HG02642 (cell line): ENCODE results near the gene LHPP.
A peak's percentile ranks its signal among the peaks of the same experiment; 100 is the strongest.

Experiments
- ATAC-seq: cut with Tn5 transposase; IDR thresholded peaks from one replicate; pipeline ENCODE4 v1.9.1; 2021; ENCODE audit warnings: mild to moderate bottlenecking; ENCODE audit not compliant: unreplicated experiment, poor library complexity

LHPP gene

DNA sequence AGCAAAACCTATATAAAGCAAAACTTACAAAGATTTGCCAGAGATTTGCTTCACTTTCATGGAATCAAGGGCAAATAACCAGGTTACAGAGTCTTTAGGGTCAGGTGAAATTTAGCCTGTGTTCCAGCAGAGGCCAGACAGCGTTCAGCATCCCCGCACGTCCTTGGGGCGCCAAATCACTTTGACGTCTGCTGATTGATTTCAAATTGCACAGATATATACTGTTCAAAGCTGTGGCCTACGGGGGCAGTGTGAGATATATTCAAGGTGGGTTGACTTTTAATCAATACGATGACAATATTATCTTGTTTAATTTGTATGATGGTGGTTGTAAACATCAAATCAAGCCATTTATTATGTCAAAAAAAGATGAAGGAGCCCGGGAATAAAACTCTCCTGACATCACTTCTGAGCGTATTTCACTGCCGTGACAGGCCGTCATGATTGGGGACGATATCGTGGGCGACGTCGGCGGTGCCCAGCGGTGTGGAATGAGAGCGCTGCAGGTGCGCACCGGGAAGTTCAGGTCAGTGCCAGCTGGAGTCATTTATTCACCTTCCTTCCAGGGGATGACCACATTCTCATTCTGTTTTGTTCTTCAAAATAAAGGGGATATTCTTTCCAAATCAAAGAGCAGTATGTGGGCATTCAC lies 55.2 kb downstream of the LHPP start:
- no peak for ATAC-seq

DNA sequence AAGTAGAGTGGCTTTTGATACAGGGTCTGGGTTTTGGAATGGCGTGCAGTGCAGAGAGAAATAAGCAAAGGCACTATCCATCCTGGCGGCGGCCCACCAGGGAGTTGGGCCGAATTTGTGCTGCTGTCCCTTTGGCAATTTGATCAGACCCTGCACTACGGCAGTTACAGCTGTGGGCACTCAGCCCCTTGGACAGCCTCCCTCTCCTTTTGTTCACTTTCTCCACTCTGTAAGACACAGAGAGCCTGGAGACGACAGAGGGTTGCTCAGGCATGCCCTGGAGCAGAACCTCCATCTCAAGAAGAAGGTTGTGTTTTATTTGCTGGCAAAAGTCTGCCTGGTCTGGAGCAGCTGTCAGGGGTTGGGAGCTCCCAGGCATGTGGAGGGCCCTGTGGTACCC lies 55.8 kb downstream of the LHPP start:
- no peak for ATAC-seq

DNA sequence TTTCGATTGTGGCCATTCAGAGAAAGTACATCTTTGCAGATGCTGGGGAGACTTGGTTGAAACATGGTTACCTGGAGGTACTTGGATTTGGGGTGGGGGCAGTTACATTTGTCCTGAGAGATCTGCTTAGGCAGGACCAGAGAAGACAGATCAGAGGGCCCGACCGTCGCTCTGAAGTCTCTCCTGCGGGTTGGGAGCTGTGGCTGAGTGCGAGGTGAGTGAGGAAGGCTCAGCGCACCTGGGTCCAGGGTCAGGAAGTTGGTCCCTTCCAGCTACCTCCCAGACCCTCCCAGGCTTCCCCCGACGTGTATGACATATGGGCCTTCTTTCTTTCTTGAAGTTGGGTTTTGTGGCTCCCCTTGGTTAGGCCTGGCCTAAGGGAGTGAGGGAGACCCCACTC lies 56.3 kb downstream of the LHPP start:
- ATAC-seq: no peak

DNA sequence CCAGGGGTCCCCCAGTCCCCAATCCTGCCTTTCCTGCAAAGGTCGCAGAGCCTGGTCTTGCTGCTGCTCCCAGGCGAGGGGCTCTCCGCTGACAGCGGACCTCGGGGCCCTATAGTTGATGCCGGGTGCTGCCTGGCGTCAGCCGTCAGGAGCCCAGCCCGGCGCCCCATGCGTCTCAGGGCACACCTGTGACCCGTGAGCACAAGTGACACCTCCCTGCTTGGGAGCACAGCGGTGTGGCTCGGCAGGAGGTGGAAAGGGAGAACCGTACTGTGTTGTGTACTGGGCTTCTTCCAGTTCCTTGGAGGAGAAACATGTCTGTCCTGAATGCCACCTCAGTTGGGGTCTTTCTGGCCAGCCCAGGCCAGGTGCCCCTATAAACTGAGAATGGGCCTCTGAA lies 56.7 kb downstream of the LHPP start:
- no peak for ATAC-seq

DNA sequence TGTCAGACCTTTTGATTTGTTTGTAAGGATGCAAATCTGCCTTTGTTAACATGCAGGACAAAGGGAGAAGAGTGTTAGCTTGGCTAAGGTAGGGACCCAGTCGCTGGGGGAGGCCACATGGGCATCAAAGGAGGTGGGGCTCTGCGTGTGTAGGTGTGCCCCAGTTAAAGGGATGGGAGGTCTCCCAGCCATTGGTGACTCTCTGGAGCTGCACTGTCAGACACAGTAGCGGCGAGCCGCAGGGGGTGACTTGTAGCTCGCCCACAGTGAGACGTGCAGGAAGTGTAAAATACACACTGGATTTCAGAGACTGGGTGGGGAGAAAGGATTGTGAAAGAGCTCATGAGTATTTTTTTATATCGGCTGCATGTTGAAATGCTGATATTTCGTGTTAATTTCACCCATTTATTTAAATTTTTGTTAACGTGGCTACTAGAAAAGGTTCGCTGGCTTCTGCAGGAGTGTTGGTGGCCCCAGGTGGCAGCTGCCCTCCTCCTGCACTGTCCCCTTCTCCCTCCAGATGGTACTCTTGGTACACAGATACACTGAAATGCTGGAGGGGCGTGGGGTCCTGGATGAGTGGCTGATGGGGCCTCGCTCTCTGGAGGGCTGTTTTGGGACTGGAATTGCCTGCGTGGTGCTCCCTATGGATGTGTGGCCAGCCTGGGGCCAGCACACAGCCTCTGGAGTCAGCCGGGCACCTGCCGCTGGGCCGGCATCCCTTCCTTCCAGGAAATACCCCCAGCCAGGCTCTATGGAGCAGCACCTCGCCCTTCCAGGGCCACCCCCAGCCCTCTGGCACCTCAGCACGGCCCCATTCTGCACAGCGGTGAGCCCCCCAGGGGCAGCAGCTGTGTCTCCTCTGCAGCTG lies 59.2 kb downstream of the LHPP start:
- no peak for ATAC-seq

DNA sequence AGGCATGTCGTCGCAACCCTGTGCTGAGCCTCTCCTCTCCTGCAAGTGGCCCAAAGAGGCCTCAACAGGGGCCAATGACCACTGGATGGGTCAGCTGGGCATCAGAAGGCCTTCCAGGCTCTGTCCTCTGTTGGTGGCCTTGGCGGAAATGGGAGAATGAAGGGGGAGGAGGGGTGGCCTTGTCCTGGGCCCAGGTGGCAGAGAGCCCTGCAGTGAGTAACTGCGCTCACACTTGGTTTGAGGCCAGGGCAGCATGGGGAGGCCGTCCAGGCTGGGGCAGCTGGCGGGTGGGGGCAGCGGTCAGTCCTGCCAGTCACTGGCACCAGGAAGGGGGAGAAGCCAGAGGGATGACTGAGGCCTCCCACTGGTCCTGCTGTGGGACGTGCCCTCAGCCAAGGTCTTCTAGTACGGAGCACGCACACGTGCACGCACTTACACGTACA lies 59.8 kb downstream of the LHPP start:
- no peak for ATAC-seq

DNA sequence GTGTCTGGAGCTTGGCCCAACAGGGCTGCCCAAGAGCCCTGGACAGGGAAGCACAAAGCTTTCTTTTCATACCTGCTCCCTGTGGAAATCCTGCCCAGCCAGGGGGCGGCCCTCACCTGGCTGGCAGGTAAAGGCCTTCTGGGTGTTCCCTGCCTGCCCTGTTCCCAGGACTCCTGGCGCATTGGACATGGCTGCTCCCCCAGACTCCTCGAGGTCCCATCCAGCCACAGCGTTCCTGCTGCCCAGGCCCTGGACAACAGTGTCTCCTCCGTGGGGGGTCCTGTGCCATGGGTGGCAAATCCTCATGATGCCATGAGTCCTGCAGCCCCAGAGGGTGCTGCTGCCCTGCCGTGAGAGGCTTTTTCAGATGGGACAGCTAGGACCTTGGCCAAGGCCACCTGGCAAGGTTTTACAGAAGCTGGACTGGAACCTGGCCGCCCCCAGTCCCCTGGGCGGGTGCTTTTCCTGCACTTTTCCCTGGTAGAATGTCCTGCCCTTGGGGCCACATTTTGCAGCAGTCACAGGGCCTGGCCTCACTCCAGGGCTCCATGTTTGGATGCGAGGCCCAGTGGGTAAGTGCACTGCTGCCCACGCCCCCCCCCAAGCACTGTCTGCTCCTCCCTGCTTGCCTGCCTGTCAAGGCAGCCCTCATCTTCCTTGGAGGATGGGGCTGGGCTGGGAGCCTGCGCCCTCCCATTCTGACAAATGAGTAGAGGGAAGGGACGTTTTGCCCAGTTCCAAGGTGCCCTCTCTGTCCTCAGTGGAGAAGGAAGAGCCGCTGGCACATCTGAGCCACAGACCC lies 60.7 kb downstream of the LHPP start:
- ATAC-seq: no peak

DNA sequence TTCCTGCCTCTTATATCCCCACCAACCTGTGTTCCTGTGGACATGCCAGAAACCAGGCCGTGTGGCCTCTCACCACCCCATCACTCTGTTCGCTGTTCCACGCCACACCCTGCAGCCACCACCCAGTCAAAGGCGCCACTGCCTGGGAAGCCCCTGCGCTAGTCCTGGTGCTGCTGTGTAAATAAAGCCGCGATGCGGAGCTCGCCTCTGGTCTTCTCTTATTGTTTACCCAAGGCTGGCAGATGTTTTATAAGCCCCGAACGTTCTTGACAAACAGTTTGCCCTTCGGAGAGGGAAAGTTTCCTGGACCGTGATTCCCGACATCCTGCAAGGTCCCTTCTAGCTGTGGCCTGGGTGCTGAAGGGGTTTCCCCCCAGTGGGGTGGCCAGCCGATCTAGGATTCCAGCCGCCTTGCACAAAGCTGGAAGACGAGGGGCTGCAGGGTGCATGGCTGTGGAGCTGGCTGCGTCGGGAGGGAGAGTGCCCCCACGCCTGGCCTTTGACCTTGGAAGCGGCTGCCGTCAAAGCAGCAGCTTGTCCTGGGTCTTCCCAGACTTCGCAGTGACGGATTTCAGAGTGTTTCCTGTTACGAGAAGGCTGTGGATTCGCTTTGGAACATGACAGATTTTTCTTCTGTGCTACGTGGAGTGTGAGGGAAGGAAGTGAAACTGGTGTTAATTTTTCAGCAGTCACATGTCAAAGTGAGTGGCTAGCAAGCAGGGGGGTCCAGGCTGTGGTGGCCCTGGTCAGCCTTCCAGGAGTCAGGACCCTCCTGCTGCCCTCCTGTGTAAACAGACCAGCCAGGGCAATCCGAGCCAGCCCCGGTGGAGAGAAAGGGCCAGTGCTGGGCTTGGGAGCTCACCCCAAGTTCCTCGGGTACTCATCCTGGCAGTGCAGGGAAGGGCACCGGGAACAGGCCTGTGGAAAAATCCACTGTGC lies 61.6 kb downstream of the LHPP start:
- no peak for ATAC-seq

DNA sequence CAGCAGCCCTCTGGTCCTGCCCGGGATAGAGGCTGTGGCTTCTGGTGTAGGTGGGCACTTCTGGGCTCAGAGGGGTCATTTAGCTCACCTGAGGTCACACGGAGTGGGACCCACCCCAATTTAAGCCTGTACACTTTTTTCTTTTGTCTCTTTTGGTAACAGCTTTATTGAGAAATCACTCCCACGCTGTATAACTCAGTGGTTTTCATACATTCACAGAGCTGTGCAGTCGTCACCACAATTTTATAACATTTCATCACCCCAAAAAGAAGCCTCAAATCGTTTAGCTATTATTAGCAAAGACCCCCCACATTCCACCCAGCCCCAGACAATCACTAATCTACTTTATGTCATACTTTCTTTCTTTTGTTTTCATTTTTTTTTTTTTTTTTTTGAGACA lies 62.3 kb downstream of the LHPP start:
- ATAC-seq: no peak

DNA sequence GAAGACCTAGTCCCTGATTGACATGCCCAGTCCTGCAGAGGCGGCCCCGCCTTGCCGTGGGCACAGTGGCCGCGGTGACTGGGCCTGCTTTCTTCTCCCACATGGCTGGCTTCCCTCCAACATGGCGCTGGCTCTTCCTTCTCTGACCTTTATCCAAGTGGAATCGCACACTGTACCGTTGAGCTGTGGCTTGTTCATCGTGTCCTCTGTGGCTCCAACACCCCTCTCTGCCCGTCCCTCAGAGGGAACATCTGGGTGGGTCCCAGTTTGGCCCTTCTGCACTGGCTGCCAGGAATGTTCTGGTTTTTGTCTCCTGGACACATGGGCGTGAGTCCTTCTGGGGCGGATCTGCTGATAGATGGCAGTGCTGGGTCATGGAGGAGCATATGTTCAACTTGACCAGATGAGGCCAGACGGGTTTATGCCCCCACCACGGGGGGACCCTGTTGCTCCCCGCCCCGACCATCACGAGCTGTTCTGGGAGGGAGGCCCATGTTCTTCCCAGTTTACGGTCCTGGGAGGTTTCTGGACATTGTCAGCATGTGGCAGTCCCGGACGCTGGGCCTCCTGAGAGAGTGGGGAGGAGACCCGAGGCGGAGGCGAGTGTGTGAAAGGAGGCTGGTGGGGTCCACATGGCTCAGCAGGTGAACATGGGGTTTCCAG lies 63.5 kb downstream of the LHPP start:
- ATAC-seq: no peak

DNA sequence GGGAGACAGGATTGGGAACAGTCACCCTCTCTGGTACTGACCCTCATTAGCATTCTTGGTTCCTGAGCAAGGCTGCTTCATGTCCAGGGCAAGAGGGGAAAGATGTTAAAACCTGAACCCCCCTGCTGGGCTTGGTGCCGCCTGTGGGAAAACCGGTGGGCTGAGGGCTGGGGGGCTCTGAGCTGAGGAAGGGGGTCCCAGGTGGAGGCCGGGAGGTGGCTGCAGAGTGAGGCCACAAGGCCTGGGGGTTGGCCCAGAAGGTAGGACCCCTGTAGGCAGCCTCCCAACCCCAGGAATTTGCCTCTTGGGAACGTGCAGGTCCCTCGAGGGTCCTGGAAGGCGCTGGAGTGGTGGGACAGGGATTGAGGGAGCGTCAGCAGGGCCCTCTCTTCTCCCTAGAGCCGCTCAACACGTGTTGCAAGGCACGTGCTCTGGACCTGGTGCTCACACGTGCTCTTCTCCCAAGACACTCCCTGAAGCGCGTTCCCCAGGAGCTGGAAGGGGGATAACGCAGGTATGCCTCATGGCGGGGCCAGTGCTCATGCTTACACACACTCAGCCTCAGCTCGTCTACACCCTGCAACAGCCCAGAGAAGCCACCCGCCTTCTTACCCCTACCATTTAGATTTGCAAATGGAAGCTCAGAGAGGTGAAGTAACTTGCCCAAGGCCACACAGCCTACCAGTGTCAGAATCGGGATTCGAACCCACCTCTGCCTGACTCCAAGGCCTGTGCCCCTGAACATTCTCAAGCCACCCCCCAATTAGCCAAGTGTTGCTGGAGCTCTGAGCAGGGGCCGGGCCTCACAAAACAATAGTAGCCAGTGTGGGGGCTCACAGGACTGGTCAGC lies 64.4 kb downstream of the LHPP start:
- no peak for ATAC-seq

DNA sequence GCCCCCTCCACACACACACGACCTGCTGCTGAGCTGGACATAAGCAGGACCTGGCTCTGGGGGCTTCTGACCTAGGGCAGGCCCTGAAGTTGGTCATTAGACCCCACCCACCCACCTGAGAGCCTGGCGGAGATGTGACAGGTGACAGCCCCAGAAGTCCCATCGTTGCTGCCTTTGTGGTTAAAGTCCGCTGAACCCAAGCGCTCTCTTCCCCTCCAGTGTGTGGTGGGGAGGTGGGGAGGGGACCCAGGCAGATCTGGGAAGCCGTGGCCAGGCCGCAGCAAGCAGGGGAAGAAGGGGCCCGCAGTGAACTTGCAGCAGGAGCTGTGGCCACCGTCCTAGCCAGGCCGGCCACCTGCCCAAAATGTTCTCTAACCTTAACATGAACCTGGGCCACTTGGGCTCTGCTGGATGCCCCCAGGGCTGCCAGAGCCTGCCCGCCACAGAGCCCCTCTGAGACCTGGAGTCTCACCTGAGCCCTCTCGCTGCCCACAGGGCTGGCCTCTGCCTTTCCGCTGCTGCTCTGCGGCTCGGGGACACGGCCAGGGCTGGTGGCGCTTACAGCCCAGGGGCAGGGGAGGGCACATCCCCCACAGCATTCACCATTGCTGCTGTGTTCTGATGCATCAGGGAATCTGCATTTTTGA lies 65.1 kb downstream of the LHPP start:
- no peak for ATAC-seq

DNA sequence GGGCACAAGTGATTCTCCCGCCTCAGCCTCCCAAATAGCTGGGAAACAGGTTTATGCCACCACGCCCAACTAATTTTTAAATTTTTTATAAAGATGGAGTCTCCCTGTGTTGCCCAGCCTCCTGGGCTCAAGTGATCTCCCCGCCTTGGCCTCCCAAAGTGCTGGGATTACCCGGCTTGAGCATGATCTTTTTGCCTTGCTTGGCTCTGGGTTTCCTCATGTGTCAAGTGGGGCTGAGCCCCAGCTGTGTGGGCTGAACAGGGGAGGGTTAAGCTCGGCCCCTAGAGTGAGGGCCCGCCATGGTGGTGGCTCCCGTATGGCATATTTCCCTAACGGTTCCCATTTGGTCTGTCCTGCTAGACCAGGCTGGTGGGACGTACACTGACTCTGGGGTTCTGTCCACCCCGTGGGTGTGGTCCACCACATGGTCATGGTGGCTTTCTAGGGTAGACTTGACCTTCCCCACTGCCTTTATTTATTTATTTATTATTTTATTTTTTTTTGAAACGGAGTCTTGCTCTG lies 66.3 kb downstream of the LHPP start:
- ATAC-seq: no peak

DNA sequence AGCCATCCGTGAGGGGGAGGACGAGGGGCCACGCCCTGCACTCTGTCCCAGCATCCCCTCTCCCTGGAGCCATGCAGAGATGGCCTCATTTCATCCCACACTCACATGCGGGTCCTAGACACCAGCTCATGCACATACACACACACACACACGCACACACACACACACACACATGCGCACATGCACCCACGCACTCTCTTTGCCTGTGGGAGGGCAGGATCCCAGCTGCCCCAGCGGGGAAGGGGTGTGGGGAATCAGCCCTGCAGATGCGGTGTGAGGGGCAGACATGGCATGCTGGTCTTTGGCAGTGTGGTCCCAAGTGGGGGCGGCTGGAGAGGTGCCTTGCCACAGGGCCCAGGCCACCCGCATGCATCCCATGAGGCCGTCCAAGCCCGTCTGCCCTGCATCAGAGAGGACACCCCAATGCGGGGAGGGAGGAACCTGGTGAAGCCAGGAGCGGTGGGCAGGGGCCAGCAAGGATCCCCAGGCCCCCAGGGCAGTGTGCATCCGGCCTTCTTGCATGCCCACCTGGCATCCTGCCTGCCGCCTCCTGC lies 68.1 kb downstream of the LHPP start:
- peak; percentile 7 for ATAC-seq

DNA sequence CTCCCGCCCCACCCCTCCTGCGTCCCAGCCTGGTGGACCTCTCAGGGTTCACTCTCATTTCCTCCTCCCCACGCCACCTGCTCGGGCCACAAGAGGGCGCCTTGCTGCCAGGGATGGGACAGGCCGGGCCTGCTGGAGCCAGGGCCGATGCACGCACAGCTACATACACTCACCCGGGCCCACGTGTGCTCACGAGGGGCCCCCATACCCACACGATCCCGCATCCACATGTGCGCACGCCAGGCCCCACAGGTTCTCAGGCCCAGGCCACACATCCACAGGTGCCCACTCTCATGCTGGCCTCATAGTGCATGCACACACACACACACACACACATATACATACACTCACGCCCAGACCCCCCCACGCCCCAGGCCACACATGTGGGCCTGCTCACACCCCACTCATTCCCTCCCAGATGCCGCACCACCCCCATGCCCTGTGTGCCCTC lies 68.6 kb downstream of the LHPP start:
- peak; percentile 90 for ATAC-seq

DNA sequence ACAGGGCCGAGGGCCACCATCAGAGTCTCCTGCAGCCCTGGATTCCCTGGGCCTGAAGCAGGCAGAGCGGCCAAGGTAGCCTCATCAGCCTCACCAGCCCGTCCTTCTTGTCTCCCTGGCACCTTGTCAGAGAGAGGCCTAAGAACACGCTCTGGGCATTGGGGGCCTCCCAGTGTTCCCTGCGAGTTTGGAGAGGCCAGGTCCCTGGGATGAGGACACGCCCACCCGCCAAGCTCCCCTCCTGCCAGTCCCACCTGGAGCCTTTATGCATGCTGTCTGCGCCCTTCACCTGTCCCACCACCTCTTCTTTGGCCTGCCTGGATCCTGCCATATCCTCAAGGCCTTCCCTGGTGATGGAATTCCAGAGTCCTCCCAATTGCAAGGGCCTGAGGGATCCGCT lies 69.2 kb downstream of the LHPP start:
- no peak for ATAC-seq

DNA sequence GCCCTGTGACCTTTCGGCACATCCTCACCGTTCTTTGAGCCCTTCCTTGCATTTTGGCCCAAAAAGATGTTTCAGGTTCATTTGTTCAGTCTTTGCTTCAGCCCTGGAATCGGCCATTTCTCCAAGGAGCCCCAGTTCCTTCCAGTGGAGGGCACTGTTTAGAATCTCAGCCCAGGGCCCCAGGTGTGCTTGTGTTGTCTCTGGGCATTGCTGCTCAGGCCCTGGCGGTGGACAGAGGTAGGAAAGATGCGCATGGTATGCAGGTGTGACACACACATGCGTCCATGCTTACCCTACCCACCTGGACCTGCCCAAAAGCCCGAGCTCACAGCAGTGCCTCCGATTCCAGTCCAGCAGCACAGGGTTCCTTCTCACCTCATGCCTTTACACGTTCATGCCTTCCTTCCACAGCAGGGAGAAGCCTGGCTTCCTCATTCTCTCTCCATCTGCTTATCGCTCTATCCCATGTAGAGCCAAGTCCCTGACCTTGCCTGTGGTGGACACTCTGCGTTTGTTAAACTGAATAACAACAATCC lies 70.6 kb downstream of the LHPP start:
- no peak for ATAC-seq
